ENCODE data around the gene SLC43A1. TPM values are rescaled to one million over a fixed set of nuclear protein-coding genes. Genes with fewer than 3 reads are reported as not detected.

The SLC43A1 gene
- 10 to 100 TPM in 1 of 4 donors, 1 to 10 TPM in 3; 1.8 to 11.4 (median 4.1) TPM for total RNA-seq

GRCh38 chr11:57515332-57516060 is at the start of gene SLC43A1:
SLC43A1 (minus strand) TSS chr11:57515702; CDS start chr11:57514111, 1,591 bp downstream.
- H3K4me1 ChIP-seq, result peaks cover 13 to 35% (median 19%) of the 10 kb centered on the region in 3 donors
- H3K9me3 ChIP-seq, result no peaks in the 10 kb centered on the region
- intact Hi-C loops (cut with DNase I), result no loop called here
- H3K4me3 ChIP-seq, result peak within 1 kb of the TSS; percentile 36 to 91 (median 77)
- H3K27ac ChIP-seq, result peak within 1 kb of the TSS; percentile 62 to 85 (median 71)
- peaks cover 0 to 25% (median 0%) of the 10 kb centered on the region in 4 donors for H3K27me3 ChIP-seq
- TF ChIP-seq POLR2A (IDR thresholded peaks at IDR 0.05) (peak in 2 of 4 donors; percentile 29 to 47), CTCF (IDR thresholded peaks at IDR 0.05) (no peak)
- no peaks in the 10 kb centered on the region for H3K36me3 ChIP-seq
- DNase-seq, result no peak
- WGBS, 2 donors, result 0% methylated on average over 21 to 62 of the region's 66 CpGs

- intact Hi-C loops (cut with DNase I), result no loop called here
- no peak for DNase-seq
- Histone ChIP-seq H3K9me3 (no peaks in the 10 kb centered on the region), H3K4me3 (no peak overlapping the region), H3K27ac (no peak overlapping the region), H3K36me3 (peaks cover 0 to 32% (median 5%) of the 10 kb centered on the region in 3 donors), H3K4me1 (peaks cover 7 to 48% (median 14%) of the 10 kb centered on the region in 3 donors), H3K27me3 (no peaks in the 10 kb centered on the region)
- TF ChIP-seq CTCF (IDR thresholded peaks at IDR 0.05) (no peak), POLR2A (IDR thresholded peaks at IDR 0.05) (no peak)
- WGBS, 2 donors, result 54 to 61% methylated on average over 4 of the region's 4 CpGs
Observed at GRCh38 chr11:57562596-57562995, 47.1 kb upstream of the SLC43A1 start.

- H3K4me3 ChIP-seq, result no peak overlapping the region
- 66 to 84% methylated on average over 4 of the region's 4 CpGs for WGBS, 2 donors
- H3K27me3 ChIP-seq, result no peaks in the 10 kb centered on the region
- intact Hi-C loops (cut with DNase I), result no loop called here
- TF ChIP-seq POLR2A (IDR thresholded peaks at IDR 0.05), result no peak
- TF ChIP-seq CTCF (IDR thresholded peaks at IDR 0.05), result no peak
- H3K9me3 ChIP-seq, result no peaks in the 10 kb centered on the region
- no peak for DNase-seq
- peaks cover 0 to 56% (median 17%) of the 10 kb centered on the region in 3 donors for H3K36me3 ChIP-seq
- no peak overlapping the region for H3K27ac ChIP-seq
- peaks cover 0 to 27% (median 2%) of the 10 kb centered on the region in 3 donors for H3K4me1 ChIP-seq
Observed at GRCh38 chr11:57560146-57560545, 44.6 kb upstream of the SLC43A1 start.

GRCh38 chr11:57556041-57556440 is 40.5 kb upstream of the SLC43A1 start:
- H3K4me3 ChIP-seq, result no peak overlapping the region
- WGBS, 2 donors, result 57 to 70% methylated on average over 2 to 6 of the region's 8 CpGs
- H3K27ac ChIP-seq, result no peak overlapping the region
- H3K9me3 ChIP-seq, result no peaks in the 10 kb centered on the region
- H3K4me1 ChIP-seq, result peaks cover 0 to 6% (median 0%) of the 10 kb centered on the region in 3 donors
- H3K36me3 ChIP-seq, result peaks cover 5 to 97% (median 51%) of the 10 kb centered on the region in 3 donors
- no peaks in the 10 kb centered on the region for H3K27me3 ChIP-seq
- DNase-seq, result no peak
- TF ChIP-seq CTCF (IDR thresholded peaks at IDR 0.05), result no peak
- no peak for TF ChIP-seq POLR2A (IDR thresholded peaks at IDR 0.05)
- intact Hi-C loops (cut with DNase I), result no loop called here

- Histone ChIP-seq H3K4me3 (no peak overlapping the region), H3K36me3 (peaks cover 5 to 100% (median 51%) of the 10 kb centered on the region in 3 donors), H3K9me3 (no peaks in the 10 kb centered on the region), H3K27ac (no peak overlapping the region), H3K4me1 (peaks cover 0 to 6% (median 0%) of the 10 kb centered on the region in 3 donors), H3K27me3 (no peaks in the 10 kb centered on the region)
- no peak for DNase-seq
- no peak for TF ChIP-seq CTCF (IDR thresholded peaks at IDR 0.05)
- TF ChIP-seq POLR2A (IDR thresholded peaks at IDR 0.05), result no peak
- intact Hi-C loops (cut with DNase I), result no loop called here
- WGBS, 2 donors, result 84 to 85% methylated on average over 2 of the region's 2 CpGs
Observed at GRCh38 chr11:57555393-57555792, 39.9 kb upstream of the SLC43A1 start.

All from esophagus squamous epithelium (tissue), 5 donors.